HG03095 (cell line): ENCODE results near the gene SYCP3.
A peak's percentile ranks its signal among the peaks of the same experiment; 100 is the strongest.
"Not testable (repeated sequence)": the region's sequence is repeated elsewhere in the genome, so short reads cannot be mapped to it uniquely, and the experiment has no call there.

Experiments
- ATAC-seq: cut with Tn5 transposase; IDR thresholded peaks from one replicate; pipeline ENCODE4 v1.9.1; 2021; ENCODE audit warnings: moderate library complexity; ENCODE audit not compliant: unreplicated experiment

The SYCP3 gene

GRCh38 chr12:101761350-101761749 lies 22.1 kb upstream of the SYCP3 start:
- ATAC-seq, result no peak

- ATAC-seq, result peak; percentile 57
Observed at GRCh38 chr12:101759396-101760047, 20.3 kb upstream of the SYCP3 start.

DNA sequence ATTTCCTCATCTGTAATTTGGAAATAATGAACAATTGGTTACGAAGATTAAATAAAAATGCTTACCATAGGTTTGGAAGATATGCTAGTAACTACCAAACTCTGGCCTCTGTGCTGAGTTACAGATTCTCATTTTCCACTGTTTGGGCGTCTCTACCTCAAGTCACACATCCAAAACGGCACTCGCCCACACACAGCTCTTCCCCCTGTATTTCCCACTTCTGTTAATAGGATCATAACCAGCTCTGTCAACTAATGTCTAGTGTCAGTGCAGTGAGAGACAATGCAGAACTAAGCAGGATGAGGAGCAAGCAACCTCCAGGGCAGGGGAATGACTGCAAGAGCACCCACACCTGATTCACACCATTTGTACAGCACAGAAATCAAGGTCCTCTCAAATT lies 10.9 kb upstream of the SYCP3 start:
- ATAC-seq, result no peak

DNA sequence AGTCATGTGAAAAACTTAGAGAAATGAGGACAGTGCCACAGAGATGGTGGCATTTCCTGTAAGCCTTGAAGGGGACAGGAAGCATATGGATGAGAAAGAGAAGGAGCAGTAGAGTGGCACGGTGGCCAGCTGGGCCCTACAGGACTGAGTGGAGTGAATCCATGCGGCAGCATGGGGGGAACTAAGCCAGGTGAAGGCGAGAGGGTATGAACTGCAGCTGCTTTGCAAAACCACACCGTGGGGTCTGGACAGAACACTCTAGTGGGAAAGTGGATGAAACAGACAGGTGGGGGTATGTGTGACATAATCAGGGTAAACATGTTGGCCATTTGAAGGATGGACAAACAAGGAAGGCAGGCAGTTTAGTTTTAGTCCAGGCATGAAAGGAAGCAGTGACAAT lies 10.4 kb upstream of the SYCP3 start:
- no peak for ATAC-seq

DNA sequence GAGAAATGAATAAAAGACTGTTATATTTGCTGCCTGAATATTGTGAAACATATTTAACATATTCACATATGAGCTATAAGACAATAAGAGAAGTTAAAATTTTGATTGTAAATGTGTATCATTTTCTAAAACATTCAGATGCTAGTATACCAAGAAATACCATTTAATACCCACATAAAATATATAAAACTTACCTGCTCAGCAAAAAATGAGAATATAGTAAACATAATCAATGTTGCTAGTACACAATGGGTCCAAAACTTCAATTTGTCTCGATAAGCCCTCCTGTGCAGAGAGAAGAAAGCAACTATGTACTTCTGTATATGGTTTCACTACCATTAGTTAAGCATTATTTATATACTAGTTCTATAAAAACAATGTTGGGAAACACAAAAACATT lies 9.6 kb upstream of the SYCP3 start:
- ATAC-seq, result no peak

DNA sequence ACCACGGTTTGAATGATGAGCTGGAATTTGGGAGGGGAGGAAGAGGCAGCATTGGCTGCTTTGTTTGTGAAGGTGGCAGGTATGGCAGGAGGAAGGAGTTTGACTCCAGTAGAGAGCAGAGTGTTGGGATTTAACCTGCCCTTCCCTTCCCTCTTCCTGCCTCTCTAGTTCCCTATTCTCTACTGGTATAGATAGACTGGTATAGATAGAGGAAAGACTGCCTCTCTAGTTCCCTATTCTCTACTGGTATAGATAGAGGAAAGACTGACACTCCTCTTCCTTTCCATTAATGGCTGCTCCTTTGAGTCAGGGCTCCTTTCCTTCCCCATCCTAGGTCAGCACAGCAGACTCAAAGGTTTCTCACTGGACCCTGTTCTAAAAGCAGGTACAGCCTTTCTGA lies 8.4 kb upstream of the SYCP3 start:
- ATAC-seq, result no peak

DNA sequence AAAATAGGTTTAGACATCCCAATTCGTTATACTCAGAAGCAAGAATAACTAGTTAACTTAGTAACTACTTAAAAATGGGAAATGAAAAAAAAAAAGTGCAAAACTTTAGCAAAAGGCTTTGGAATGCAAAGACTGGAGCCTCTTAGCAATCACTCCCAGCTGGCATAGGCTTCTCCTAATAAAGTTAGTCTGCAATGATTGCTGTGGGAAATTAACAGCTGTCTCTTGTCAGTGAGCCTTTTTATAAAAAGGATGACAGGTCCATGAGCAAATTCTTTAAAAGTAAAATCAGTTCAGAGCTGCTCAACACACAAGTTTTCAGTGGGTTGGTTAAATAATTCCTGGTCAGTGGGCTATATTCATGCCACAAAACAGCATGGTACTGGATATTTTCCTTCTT lies 7.4 kb upstream of the SYCP3 start:
- ATAC-seq, result no peak

- ATAC-seq, result no peak
Observed at GRCh38 chr12:101746196-101746595, 6.9 kb upstream of the SYCP3 start.

GRCh38 chr12:101745481-101745880 lies 6.2 kb upstream of the SYCP3 start:
- ATAC-seq, result no peak

DNA sequence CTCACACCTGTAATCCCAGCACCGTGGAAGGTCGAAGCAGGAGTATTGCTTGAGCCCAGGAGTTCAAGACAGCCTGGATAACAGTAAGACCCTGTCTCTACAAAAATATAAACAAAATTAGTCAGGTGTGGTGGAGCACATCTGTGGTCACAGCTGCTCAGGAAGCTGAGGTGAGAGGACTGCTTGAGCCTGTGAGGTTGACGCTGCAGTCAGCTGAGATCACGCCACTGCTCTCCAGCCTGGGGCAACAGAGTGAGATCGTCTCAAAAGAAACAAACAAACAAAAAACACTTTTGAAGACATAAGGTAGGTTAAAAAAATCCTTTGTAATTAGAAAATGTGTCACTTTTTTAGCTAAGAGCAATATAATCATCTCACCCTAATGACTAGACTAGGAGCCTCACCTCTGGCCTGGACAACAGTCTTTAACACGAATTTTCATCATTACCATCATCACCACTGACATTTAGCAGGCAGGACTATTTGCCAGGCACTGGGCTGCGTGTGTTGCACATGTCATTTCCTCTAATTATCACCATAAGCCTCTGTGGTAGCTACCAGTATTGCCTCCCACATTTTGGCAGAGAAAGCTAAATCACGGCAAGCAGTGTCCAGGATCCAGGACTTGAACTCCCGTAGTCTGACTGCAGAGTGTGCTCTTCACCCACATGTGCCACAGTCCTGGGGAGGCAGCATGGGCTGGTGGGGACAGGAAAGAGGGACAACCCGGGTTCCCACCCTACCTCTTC lies 4.6 kb upstream of the SYCP3 start:
- peak; percentile 97 for ATAC-seq

DNA sequence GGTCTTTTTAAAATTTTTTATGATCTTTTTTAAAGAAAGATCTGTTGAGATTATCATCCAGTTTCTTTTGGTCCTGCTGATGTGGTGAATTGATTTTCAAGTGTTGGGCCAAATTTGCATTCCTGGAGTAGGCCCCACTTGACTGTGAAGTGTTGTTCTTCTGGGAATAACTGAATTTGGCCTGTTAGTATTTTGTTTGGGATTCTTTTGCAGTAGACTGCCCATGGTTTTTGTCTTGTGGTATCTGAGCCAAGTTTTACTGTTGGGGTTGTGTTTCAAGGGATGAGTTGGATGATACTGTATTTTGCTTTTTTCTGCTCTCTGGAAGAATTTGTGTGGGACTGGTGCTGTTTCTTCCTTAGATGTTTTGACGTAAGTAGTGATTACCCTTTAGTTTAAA lies 4.0 kb upstream of the SYCP3 start:
- no peak for ATAC-seq

DNA sequence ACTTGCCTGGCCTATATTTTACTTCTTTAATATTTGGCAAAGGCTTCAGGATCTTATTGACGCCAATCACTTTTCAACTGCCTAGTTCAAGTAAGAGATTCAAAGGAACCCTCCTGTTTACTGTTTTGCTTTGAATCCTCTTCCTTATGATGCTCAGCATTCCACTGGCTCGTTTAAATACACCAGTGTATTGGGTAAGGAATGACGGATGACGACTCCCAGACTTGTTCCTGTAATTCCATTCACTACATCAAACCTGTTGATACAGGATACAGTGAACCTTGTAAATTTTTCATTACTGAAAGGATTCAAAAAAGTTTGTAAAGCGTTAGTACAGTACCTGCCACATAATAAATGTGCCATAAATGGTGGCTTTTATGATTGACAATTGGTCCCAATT lies 1.7 kb upstream of the SYCP3 start:
- ATAC-seq, result no peak

GRCh38 chr12:101740566-101740965 lies 1.3 kb upstream of the SYCP3 start:
- no peak for ATAC-seq

GRCh38 chr12:101737476-101737875 lies 1.8 kb downstream of the SYCP3 start:
- no peak for ATAC-seq

GRCh38 chr12:101734482-101734881 lies 4.8 kb downstream of the SYCP3 start:
- ATAC-seq, result not testable (repeated sequence)

DNA sequence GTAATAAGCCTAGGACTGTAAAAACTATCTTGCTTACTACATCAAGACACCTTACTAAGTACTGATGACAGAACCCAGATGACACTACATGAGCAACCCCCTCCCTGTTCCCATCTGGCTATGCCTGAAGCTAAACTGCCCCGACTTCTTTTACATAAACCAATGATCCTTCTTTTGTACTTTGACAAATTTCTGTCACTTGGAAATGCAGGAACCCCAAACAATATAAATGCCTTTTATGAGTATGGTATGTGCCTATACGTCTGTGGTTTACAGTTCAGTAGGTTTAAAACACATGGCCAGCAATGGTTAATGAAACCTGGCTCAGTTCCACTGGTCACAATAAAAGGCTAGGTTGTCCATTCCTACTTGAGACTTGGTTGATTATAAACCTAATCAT lies 6.1 kb downstream of the SYCP3 start:
- no peak for ATAC-seq

- no peak for ATAC-seq
Observed at GRCh38 chr12:101732318-101732717, 6.9 kb downstream of the SYCP3 start.

GRCh38 chr12:101729842-101730241 lies 9.4 kb downstream of the SYCP3 start:
- ATAC-seq, result no peak

DNA sequence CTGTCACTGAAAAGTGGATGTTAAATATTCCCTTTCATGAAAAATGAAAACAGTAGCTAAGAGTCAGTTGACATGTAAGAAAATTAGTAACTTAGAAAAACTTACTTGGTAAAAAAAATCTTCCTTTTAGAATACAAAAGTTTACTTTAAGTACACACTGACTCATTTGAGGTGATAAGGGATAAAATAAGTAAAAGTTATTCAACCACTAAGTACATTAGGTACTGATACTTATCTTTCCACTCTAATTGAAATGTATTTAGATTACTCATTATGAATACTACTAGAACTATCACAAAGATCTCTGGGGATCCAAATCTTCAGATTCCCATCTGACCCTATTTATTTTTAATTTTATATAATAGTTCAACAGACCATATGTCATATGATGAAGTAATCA lies 12.2 kb downstream of the SYCP3 start:
- ATAC-seq, result no peak

DNA sequence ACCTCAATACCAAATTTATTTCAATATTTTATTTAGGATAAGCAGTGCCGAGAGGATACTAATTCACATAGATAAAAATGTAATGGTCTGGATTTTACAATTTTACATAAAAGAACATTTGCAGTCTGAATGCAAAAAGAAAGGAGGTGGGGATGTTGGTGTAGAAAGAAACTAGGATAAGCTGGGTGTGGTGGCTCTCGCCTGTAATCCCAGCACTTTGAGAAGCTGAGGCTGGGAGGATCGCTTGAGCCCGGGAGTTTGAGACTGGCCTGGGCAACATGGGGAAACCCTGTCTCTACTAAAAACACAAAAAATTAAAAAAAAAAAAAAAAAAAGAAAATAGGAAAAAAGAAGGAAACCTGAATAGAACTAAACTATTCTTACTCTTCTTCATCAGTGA lies 16.9 kb downstream of the SYCP3 start:
- ATAC-seq, result no peak

DNA sequence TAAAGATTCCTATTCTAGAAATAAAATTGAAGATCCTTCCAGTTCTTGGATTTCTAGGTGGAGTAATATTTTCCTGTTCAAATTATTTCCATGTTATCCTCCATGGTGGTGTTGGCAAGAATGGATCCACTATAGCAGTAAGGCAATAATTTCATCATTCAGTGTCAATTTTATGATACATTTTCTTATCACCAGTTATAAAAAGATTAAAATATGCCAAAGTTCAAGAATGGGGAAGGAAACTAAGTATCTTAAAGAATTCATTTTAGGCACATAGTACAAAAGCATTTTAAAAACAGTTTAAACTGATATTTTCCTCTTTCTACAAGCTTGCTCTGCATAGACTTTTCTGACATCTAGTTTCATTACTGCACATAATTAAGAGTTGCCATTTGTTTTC lies 19.1 kb downstream of the SYCP3 start:
- ATAC-seq, result no peak

DNA sequence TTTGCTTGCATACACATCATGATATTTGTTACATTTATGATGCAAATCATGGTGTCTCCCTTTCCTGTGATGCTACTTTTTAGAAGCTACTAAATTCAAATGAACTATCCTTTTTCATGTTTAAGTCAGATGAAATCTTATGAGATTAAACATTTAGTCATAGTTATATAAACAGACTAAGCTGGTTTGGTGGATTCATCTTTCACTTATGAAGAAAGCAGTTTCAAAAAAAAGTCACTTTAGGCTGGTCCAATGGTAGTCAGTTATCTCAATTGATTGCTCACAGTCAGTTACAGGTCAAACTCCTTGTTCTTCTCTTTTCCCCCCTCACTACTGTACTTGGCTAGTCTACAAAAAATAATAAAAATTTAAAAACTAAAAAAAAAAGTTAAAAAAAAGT lies 19.7 kb downstream of the SYCP3 start:
- no peak for ATAC-seq
